Body of pancreas (tissue), 4 donors: ENCODE results near the gene CFAP52. TPM values are rescaled to one million over a fixed set of nuclear protein-coding genes. Genes with fewer than 3 reads are reported as not detected.
"Not testable (repeated sequence)": the region's sequence is repeated elsewhere in the genome, so short reads cannot be mapped to it uniquely, and the experiment has no call there.

Source experiments
- ATAC-seq: fragments of 150-250 bp; one replicate; pipeline ENCODE4 v1.9.1; 2016
- DNase-seq, 4 donors: peaks; one replicate each; pipeline ENCODE4 v3.0.0-alpha.2; 2019
- H3K27ac ChIP-seq, 4 donors: fragments of 200-600 bp; sonication (generic); 1 replicate in 3 of 4; 2 replicates in 1 of 4; pipeline versions ENCODE4 v1.5.1 to v1.6.1; 2016 to 2019; ENCODE audit warnings: mild to moderate bottlenecking in 1 of 4, mixed read lengths in 1 of 4, moderate library complexity in 1 of 4
- H3K27me3 ChIP-seq, 2 donors: fragments of 200-600 bp; sonication (generic); one replicate each; pipeline ENCODE4 v1.6.0; 2016; ENCODE audit warnings: mild to moderate bottlenecking in 1 of 2
- H3K36me3 ChIP-seq, 2 donors: fragments of 200-600 bp; sonication (generic); replicated peaks in 1 of 2; 2 replicates each; pipeline ENCODE4 v1.5.1; 2016; ENCODE audit warnings: low read depth in 2 of 2; ENCODE audit not compliant: insufficient read depth in 1 of 2
- H3K4me1 ChIP-seq: fragments of 200-600 bp; sonication (generic); one replicate; pipeline ENCODE4 v1.6.0; 2016
- H3K4me3 ChIP-seq, 2 donors: fragments of 200-600 bp; sonication (generic); 1 replicate in 1 of 2; 2 replicates in 1 of 2; pipeline ENCODE4 v1.5.1; 2016 to 2019
- H3K9me3 ChIP-seq, 3 donors: fragments of 200-600 bp; sonication (generic); 1 replicate in 2 of 3; 2 replicates in 1 of 3; pipeline ENCODE4 v1.5.1; 2016
- CTCF ChIP-seq, 7 experiments: fragments of 450-650 bp in 4 of 7; fragments of 200-600 bp in 3 of 7; sonication (generic) in 3 of 7; IDR thresholded peaks; one replicate each; pipeline ENCODE4 v1.5.1; 2016 to 2019; ENCODE audit warnings: antibody characterized with exemption in 7 of 7
- POLR2A ChIP-seq, 3 donors: fragments of 450-650 bp; IDR thresholded peaks; one replicate each; pipeline ENCODE4 v1.6.1; 2016; ENCODE audit warnings: antibody characterized with exemption in 3 of 3, mild to moderate bottlenecking in 2 of 3
- WGBS, 2 donors: methylation state at CpG; one replicate each; pipeline ENCODE4 v1.1.5; 2017; 5-methylcytosine and 5-hydroxymethylcytosine counted together
- intact Hi-C: fragments of 100-400 bp; cut with DNase I; formaldehyde crosslinking; loops from one replicate; pipeline ENCODE4 v1.15.1; 2023
- total RNA-seq, 2 donors: library from RNA; depleted of rRNA; stranded (reverse); fragments of >200 nt; gene quantifications; one replicate each; pipeline ENCODE4 v1.1.0, GENCODE V29; 2016

Gene CFAP52
- total RNA-seq, 2 donors from 2014 or later: not detected

- DNase-seq: no peak
- no peak for ATAC-seq
- Histone ChIP-seq H3K4me1 (peaks cover 25% of the 10 kb centered on the region), H3K36me3 (no peaks in the 10 kb centered on the region), H3K9me3 (no peaks in the 10 kb centered on the region), H3K27ac (no peak overlapping the region), H3K27me3 (no peaks in the 10 kb centered on the region), H3K4me3 (no peak overlapping the region)
- intact Hi-C loops: no loop called here
- TF ChIP-seq CTCF (IDR thresholded peaks at IDR 0.05) (no peak), POLR2A (IDR thresholded peaks at IDR 0.05) (no peak)
- WGBS, 2 donors: 3 to 7% methylated on average over 4 of the region's 4 CpGs
Measured at GRCh38 chr17:9577373-9577709, 899 bp downstream of the CFAP52 start.

- ATAC-seq: no peak
- Histone ChIP-seq H3K27ac (no peak overlapping the region), H3K36me3 (no peaks in the 10 kb centered on the region), H3K9me3 (no peaks in the 10 kb centered on the region), H3K27me3 (no peaks in the 10 kb centered on the region), H3K4me1 (no peaks in the 10 kb centered on the region), H3K4me3 (no peak overlapping the region)
- intact Hi-C loops: loop anchor here (10.0 kb wide), 1 partner anchor 47 kb away; no protein-coding TSS in a partner anchor
- TF ChIP-seq CTCF (IDR thresholded peaks at IDR 0.05) (no peak), POLR2A (IDR thresholded peaks at IDR 0.05) (no peak)
- 82 to 86% methylated on average over 8 to 10 of the region's 10 CpGs for WGBS, 2 donors
- DNase-seq: no peak
Measured at GRCh38 chr17:9587969-9588656, 11.7 kb downstream of the CFAP52 start.

- no peak for TF ChIP-seq POLR2A (IDR thresholded peaks at IDR 0.05)
- TF ChIP-seq CTCF (IDR thresholded peaks at IDR 0.05): no peak
- DNase-seq: no peak
- Histone ChIP-seq H3K27me3 (no peaks in the 10 kb centered on the region), H3K36me3 (no peaks in the 10 kb centered on the region), H3K4me3 (no peak overlapping the region), H3K27ac (no peak overlapping the region), H3K9me3 (no peaks in the 10 kb centered on the region), H3K4me1 (no peaks in the 10 kb centered on the region)
- ATAC-seq: no peak
- intact Hi-C loops: no loop called here
- 66 to 75% methylated on average over 6 of the region's 6 CpGs for WGBS, 2 donors
Measured at GRCh38 chr17:9594065-9594464, 17.6 kb downstream of the CFAP52 start.

- H3K27ac ChIP-seq, ATAC-seq, DNase-seq, H3K27me3 ChIP-seq, H3K36me3 ChIP-seq, intact Hi-C loops, H3K4me1 ChIP-seq, H3K9me3 ChIP-seq, H3K4me3 ChIP-seq: not testable (repeated sequence)
- 88 to 89% methylated on average over 5 of the region's 5 CpGs for WGBS, 2 donors
Measured at GRCh38 chr17:9597638-9598037, 21.2 kb downstream of the CFAP52 start.

- intact Hi-C loops: no loop called here
- no peak for ATAC-seq
- no peaks in the 10 kb centered on the region for H3K36me3 ChIP-seq
- no peak for TF ChIP-seq POLR2A (IDR thresholded peaks at IDR 0.05)
- TF ChIP-seq CTCF (IDR thresholded peaks at IDR 0.05): no peak
- H3K4me3 ChIP-seq: no peak overlapping the region
- no peaks in the 10 kb centered on the region for H3K9me3 ChIP-seq
- 86 to 91% methylated on average over 4 of the region's 4 CpGs for WGBS, 2 donors
- DNase-seq: no peak
- H3K27ac ChIP-seq: no peak overlapping the region
- H3K27me3 ChIP-seq: no peaks in the 10 kb centered on the region
- no peaks in the 10 kb centered on the region for H3K4me1 ChIP-seq
Measured at GRCh38 chr17:9598661-9599060, 22.2 kb downstream of the CFAP52 start.

- H3K27me3 ChIP-seq, ATAC-seq, DNase-seq, H3K27ac ChIP-seq, H3K36me3 ChIP-seq, H3K4me3 ChIP-seq, H3K4me1 ChIP-seq, H3K9me3 ChIP-seq, intact Hi-C loops: not testable (repeated sequence)
- WGBS, 2 donors: 84 to 89% methylated on average over 5 of the region's 5 CpGs
Measured at GRCh38 chr17:9604583-9604982, 28.1 kb downstream of the CFAP52 start.
